Right lobe of liver (tissue), 6 donors: ENCODE data around the gene RCOR1. TPM values are rescaled to one million over a fixed set of nuclear protein-coding genes. Genes with fewer than 3 reads are reported as not detected.
"Not testable (repeated sequence)": the region's sequence is repeated elsewhere in the genome, so short reads cannot be mapped to it uniquely, and the experiment has no call there.

Experiments used
- ATAC-seq, 4 donors: fragments of 200-7000 bp; cut with Tn5 transposase; one replicate each; pipeline ENCODE4 v1.9.1; 2020; ENCODE audit warnings: mild to moderate bottlenecking in 4 of 4, moderate library complexity in 4 of 4
- DNase-seq, 3 donors: peaks; one replicate each; pipeline ENCODE4 v3.0.0-alpha.2; 2020
- H3K27ac ChIP-seq, 3 donors: fragments of 200-600 bp; one replicate each; pipeline ENCODE4 v1.8.0; 2022
- H3K27me3 ChIP-seq, 2 donors: fragments of 200-600 bp; one replicate each; pipeline ENCODE4 v1.8.0; 2022
- H3K36me3 ChIP-seq, 4 donors: fragments of 200-600 bp; sonication (generic) in 1 of 4; one replicate each; pipeline versions ENCODE4 v1.5.1 to v1.8.0; 2017 to 2022; ENCODE audit warnings: control low read depth in 1 of 4
- H3K4me1 ChIP-seq, 4 donors: fragments of 200-600 bp; sonication (generic) in 1 of 4; one replicate each; pipeline versions ENCODE4 v1.5.1 to v1.8.0; 2017 to 2022; ENCODE audit warnings: control low read depth in 1 of 4
- H3K4me3 ChIP-seq, 3 donors: fragments of 200-600 bp; one replicate each; pipeline ENCODE4 v1.8.0; 2022
- H3K9me3 ChIP-seq, 4 donors: fragments of 200-600 bp; sonication (generic) in 1 of 4; one replicate each; pipeline versions ENCODE4 v1.5.1 to v1.8.0; 2017 to 2022; ENCODE audit warnings: control low read depth in 1 of 4
- POLR2A ChIP-seq: fragments of 450-650 bp; IDR thresholded peaks from one replicate; pipeline ENCODE4 v1.6.1; 2017; ENCODE audit warnings: antibody characterized with exemption, mild to moderate bottlenecking
- WGBS: methylation state at CpG from one replicate; pipeline ENCODE4 v1.1.6; 2018; ENCODE audit warnings: low coverage, low lambda C conversion rate; ENCODE audit not compliant: insufficient coverage; ENCODE audit errors: missing lambda C conversion rate; 5-methylcytosine and 5-hydroxymethylcytosine counted together
- intact Hi-C, 2 donors: fragments of 100-400 bp; cut with DNase I; formaldehyde crosslinking; loops; one replicate each; pipeline versions ENCODE4 v1.11.2 to v1.14.1; 2022
- total RNA-seq, 6 experiments: library from RNA; depleted of rRNA in 2 of 6; stranded (reverse); fragments of >200 nt in 2 of 6; fragmentation: NEBNext Ultra II Directional in 3 of 6; extraction: Animal tissue kit (Norgen Biotek cat#: 25700) in 3 of 6; gene quantifications; one replicate each; pipeline versions ENCODE4 v1.1.0 to v1.2.4, GENCODE V29; 2016 to 2023
- TF ChIP-seq, protein P1 (sequence below), 4 donors: fragments of 200-600 bp in 3 of 4; fragments of 450-650 bp in 1 of 4; IDR thresholded peaks; one replicate each; pipeline versions ENCODE4 v1.5.1 to v1.8.0; 2016 to 2022; ENCODE audit warnings: antibody characterized with exemption in 4 of 4, mild to moderate bottlenecking in 2 of 4
- donor health status: DM: no; HTN: yes; CAD: no.
- donor health status: DM: no; HTN: no; CAD: no.
- donor health status: DM: no; HTN: no; CAD: no.
- donor health status: DM: no; HTN: yes; CAD: no.
- donor health status: DM: no; HTN: yes; CAD: no.

The RCOR1 gene
- total RNA-seq, 6 experiments from 2014 or later: 7.5 to 14.1 (median 8.7) TPM

DNA sequence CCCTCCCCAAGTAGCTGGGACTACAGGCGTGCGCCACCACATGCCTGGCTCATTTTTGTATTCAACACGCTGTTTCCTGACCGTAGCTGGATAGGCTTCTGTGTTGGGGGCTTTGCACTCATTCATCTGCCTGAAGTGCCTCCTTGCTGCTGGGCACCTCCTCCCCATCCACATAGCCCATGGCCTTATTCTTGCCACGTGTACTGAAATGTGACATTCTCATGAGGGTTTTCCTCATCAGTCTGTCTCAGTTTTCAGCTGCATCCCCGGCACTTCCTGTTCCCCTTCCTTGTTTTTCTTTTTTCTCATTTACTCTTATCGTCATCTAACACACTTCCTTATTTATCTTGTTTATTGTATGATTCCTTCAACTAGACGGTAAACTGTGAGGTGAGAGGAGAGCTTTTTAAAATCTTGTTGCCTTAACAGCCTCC lies 36.6 kb downstream of the RCOR1 start:
- Histone ChIP-seq H3K9me3 (no peaks in the 10 kb centered on the region), H3K27me3 (no peaks in the 10 kb centered on the region), H3K4me1 (peaks cover 0 to 7% (median 4%) of the 10 kb centered on the region in 4 donors), H3K4me3 (no peak overlapping the region), H3K27ac (peak overlapping the region in 1 of 3 donors; percentile 10), H3K36me3 (no peaks in the 10 kb centered on the region)
- ATAC-seq: peak; percentile 50 to 69 (median 62)
- DNase-seq: no peak
- intact Hi-C loops: no loop called here
- TF ChIP-seq POLR2A: no peak
- TF ChIP-seq, protein P1, sequence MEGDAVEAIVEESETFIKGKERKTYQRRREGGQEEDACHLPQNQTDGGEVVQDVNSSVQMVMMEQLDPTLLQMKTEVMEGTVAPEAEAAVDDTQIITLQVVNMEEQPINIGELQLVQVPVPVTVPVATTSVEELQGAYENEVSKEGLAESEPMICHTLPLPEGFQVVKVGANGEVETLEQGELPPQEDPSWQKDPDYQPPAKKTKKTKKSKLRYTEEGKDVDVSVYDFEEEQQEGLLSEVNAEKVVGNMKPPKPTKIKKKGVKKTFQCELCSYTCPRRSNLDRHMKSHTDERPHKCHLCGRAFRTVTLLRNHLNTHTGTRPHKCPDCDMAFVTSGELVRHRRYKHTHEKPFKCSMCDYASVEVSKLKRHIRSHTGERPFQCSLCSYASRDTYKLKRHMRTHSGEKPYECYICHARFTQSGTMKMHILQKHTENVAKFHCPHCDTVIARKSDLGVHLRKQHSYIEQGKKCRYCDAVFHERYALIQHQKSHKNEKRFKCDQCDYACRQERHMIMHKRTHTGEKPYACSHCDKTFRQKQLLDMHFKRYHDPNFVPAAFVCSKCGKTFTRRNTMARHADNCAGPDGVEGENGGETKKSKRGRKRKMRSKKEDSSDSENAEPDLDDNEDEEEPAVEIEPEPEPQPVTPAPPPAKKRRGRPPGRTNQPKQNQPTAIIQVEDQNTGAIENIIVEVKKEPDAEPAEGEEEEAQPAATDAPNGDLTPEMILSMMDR (IDR thresholded peaks at IDR 0.05): no peak
- 62% methylated on average over 6 of the region's 8 CpGs for WGBS

DNA sequence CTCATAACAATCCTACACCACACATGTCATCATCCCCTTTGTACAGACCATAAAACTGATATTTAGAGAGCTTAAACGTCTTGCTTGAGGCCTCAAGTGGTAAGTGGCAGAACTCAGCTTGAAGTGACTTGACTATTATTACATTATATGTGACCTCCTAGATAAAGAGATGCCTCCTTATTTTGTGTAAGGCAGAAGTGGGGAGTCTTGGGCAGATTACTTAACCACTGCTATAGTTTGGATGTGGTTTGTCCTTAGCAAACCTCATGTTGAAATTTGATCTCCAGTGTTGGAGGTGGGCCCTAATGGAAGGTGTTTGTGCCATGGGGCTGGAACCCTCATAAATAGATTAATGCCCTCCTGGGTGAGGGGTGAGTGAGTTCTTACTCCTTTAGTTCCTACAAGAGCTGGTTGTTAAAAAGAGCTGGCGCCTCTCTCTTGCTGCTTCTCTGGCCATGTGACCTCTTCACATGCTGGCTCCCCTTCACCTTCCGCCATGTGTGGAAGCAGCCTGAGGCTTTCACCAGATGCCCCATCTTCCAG lies 37.4 kb downstream of the RCOR1 start:
- 65% methylated on average over 2 of the region's 3 CpGs for WGBS
- Histone ChIP-seq H3K36me3 (no peaks in the 10 kb centered on the region), H3K4me1 (peaks cover 0 to 7% (median 4%) of the 10 kb centered on the region in 4 donors), H3K4me3 (no peak overlapping the region), H3K27ac (peak overlapping the region in 2 of 3 donors; percentile 10 to 13), H3K9me3 (no peaks in the 10 kb centered on the region), H3K27me3 (no peaks in the 10 kb centered on the region)
- TF ChIP-seq, protein P1 (IDR thresholded peaks at IDR 0.05): no peak
- no peak for TF ChIP-seq POLR2A
- ATAC-seq: peak in 1 of 4 donors; percentile 6
- intact Hi-C loops: no loop called here
- DNase-seq: no peak

DNA sequence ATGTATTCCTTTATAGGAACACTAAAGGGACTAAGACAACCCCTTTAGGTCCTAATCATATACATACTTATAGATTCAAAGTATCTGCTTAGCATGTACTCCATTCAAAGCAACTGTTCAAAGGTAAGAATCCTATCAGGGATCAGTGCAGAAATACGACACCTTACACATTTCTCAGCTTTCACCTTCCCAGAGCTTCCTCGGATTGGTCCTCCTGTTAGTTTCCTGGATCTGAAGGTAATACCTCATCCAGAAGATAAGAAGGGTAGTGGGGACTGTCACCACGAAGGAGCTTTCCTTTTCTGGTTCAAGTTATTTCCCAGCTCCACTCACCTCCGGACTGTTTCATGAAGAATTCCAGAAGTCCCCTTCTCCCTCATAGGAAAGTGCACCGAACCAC lies 38.0 kb downstream of the RCOR1 start:
- peaks cover 0 to 7% (median 4%) of the 10 kb centered on the region in 4 donors for H3K4me1 ChIP-seq
- no peaks in the 10 kb centered on the region for H3K27me3 ChIP-seq
- H3K27ac ChIP-seq: no peak overlapping the region
- intact Hi-C loops: no loop called here
- ATAC-seq: no peak
- no peak overlapping the region for H3K4me3 ChIP-seq
- H3K9me3 ChIP-seq: no peaks in the 10 kb centered on the region
- DNase-seq: no peak
- no peak for TF ChIP-seq POLR2A
- H3K36me3 ChIP-seq: no peaks in the 10 kb centered on the region
- WGBS: 78% methylated on average over 4 of the region's 5 CpGs

DNA sequence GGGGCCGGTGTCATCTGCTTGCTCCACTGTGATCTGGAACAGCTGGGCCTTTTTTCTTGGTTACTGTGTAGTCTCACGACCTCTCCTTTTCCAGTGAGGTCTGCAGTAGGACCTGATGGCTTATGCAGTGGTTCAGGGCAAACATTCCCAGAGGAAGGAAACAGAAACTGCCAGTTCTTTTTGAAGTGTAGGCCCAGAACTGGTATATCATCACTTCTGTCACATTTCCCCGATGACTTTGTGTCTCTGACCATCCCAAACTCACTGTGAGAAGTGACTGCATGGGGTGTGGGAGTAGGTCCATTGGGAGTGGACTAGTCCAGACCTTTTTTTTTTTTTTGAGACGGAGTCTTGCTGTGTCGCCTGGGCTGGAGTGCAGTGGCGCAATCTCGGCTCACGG lies 38.4 kb downstream of the RCOR1 start:
- peaks cover 0 to 5% (median 3%) of the 10 kb centered on the region in 4 donors for H3K4me1 ChIP-seq
- ATAC-seq (no peak), DNase-seq (no peak)
- 73% methylated on average over 3 of the region's 8 CpGs for WGBS
- intact Hi-C loops: no loop called here
- TF ChIP-seq, protein P1 (IDR thresholded peaks at IDR 0.05): no peak
- no peak for TF ChIP-seq POLR2A
- H3K27ac ChIP-seq: no peak overlapping the region
- no peaks in the 10 kb centered on the region for H3K27me3 ChIP-seq
- no peak overlapping the region for H3K4me3 ChIP-seq
- no peaks in the 10 kb centered on the region for H3K36me3 ChIP-seq
- no peaks in the 10 kb centered on the region for H3K9me3 ChIP-seq

DNA sequence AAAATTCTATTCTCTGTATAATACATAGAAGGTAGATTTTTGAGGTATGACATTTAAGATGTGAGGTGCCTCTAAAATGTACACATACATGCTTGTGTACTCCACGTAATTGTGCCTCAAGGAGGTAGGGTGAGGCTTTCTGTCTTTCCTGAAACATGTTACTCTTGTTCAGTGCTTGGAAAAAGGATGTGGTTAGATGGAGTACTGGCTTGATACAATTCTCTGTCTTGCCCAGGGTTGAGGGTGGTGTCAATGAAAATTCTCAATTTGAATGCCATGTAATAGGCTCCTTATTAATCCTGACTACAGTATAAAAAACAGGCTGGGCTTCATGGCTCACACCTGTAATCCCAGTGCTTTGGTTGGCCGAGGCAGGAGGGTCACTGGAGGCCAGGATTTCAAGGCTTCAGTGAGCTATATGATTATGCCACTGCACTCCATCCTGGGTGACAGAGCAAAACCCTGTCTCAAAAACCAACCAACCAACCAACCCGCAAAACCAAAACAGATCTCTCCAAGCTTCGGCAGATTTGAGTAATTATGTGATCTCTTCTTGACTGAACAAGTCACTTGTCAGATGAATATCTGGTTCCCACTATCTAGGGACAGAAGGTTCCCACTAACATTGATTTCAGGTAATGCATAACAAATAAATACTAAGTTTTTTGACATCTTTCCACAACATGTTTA lies 41.6 kb downstream of the RCOR1 start:
- no peak overlapping the region for H3K27ac ChIP-seq
- TF ChIP-seq POLR2A: no peak
- TF ChIP-seq, protein P1 (IDR thresholded peaks at IDR 0.05): no peak
- no peak overlapping the region for H3K4me3 ChIP-seq
- no peaks in the 10 kb centered on the region for H3K4me1 ChIP-seq
- H3K27me3 ChIP-seq: no peaks in the 10 kb centered on the region
- WGBS: 41% methylated on average over 3 of the region's 4 CpGs
- DNase-seq (no peak), ATAC-seq (no peak)
- H3K9me3 ChIP-seq: no peaks in the 10 kb centered on the region
- intact Hi-C loops: no loop called here
- no peaks in the 10 kb centered on the region for H3K36me3 ChIP-seq

DNA sequence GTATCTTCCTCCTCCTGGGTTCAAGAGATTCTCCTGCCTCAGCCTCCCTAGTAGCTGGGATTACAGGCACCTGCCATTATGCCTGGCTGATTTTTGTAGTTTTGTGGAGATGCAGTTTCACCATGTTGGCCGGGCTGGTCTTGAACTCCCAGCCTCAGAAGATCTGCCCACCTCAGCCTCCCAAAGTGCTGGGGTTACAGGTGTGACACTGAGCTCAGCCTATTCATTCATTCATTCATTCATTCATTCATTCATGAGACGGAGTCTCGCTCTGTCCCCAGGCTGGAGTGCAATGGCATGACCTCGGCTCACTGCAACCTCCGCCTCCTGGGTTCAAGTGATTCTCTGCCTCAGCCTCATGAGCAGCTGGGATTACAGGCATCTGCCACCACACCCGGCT lies 47.2 kb downstream of the RCOR1 start:
- H3K4me1 ChIP-seq, H3K4me3 ChIP-seq, H3K9me3 ChIP-seq, H3K27ac ChIP-seq, H3K36me3 ChIP-seq, DNase-seq, intact Hi-C loops, ATAC-seq, H3K27me3 ChIP-seq: not testable (repeated sequence)
- 100% methylated on average over 1 of the region's 6 CpGs for WGBS
